ENCODE data around the gene ARID5B. TPM values are rescaled to one million over a fixed set of nuclear protein-coding genes. Genes with fewer than 3 reads are reported as not detected.
A peak's percentile ranks its signal among the peaks of the same experiment; 100 is the strongest.

The ARID5B gene
- total and polyA plus RNA-seq, 2 donors (not counting 1 experiment from before 2014, with no cell fraction given), result 118 to 145 TPM

GRCh38 chr10:62038609-62039190, 137.2 kb downstream of the ARID5B start:
- peak overlapping the region; percentile 8 for H3K27ac ChIP-seq (ENCODE audit: insufficient read depth, low read length)
- no peaks in the 10 kb centered on the region for H3K36me3 ChIP-seq (ENCODE audit: control insufficient read depth, insufficient read depth, low read length)
- H3K9ac ChIP-seq (ENCODE audit: insufficient read depth, low read length), result no peak overlapping the region
- H3K4me2 ChIP-seq (ENCODE audit: extremely low read depth, insufficient read depth, low read length), result peak overlapping the region; percentile 90
- H3K4me1 ChIP-seq (ENCODE audit: control insufficient read depth, extremely low read depth, insufficient read depth, low read length), result peaks cover 36% of the 10 kb centered on the region
- H4K20me1 ChIP-seq (ENCODE audit: control insufficient read depth, extremely low read depth, insufficient read depth, low read length), result no peaks in the 10 kb centered on the region
- H3K4me3 ChIP-seq (replicated peaks in 1 of 4; ENCODE audit: control extremely low read depth in 1 of 4, insufficient read depth in 1 of 4, low read depth in 3 of 4, low read length in 4 of 4), result no peak overlapping the region
- peak; percentile 84 for DNase-seq (ENCODE audit: low read depth in 2 of 2)
- H3K27me3 ChIP-seq (ENCODE audit: control insufficient read depth, insufficient read depth, low read length), result no peaks in the 10 kb centered on the region
- peaks cover 48% of the 10 kb centered on the region for H3K79me2 ChIP-seq (ENCODE audit: control insufficient read depth, insufficient read depth, low read length)
- no peaks in the 10 kb centered on the region for H3K9me3 ChIP-seq (ENCODE audit: control insufficient read depth, insufficient read depth, low read depth, low read length)
- H2AFZ ChIP-seq (ENCODE audit: low read length), result no peak overlapping the region
- TF ChIP-seq EZH2 (IDR thresholded peaks at IDR 0.05; ENCODE audit: low read length, missing control alignments) (no peak), CTCF (conservative IDR thresholded peaks at IDR 0.05 in 1 of 2, IDR thresholded peaks at IDR 0.05 in 1 of 2; ENCODE audit: low read depth in 1 of 2, low read length in 2 of 2) (peak; percentile 89 to 93)

- no peak overlapping the region for H2AFZ ChIP-seq (ENCODE audit: low read length)
- H3K9ac ChIP-seq (ENCODE audit: insufficient read depth, low read length), result no peak overlapping the region
- peak overlapping the region; percentile 8 for H3K27ac ChIP-seq (ENCODE audit: insufficient read depth, low read length)
- no peaks in the 10 kb centered on the region for H3K27me3 ChIP-seq (ENCODE audit: control insufficient read depth, insufficient read depth, low read length)
- no peaks in the 10 kb centered on the region for H3K36me3 ChIP-seq (ENCODE audit: control insufficient read depth, insufficient read depth, low read length)
- peaks cover 43% of the 10 kb centered on the region for H3K4me1 ChIP-seq (ENCODE audit: control insufficient read depth, extremely low read depth, insufficient read depth, low read length)
- no peak for DNase-seq (ENCODE audit: low read depth in 2 of 2)
- H4K20me1 ChIP-seq (ENCODE audit: control insufficient read depth, extremely low read depth, insufficient read depth, low read length), result no peaks in the 10 kb centered on the region
- no peak overlapping the region for H3K4me2 ChIP-seq (ENCODE audit: extremely low read depth, insufficient read depth, low read length)
- no peaks in the 10 kb centered on the region for H3K9me3 ChIP-seq (ENCODE audit: control insufficient read depth, insufficient read depth, low read depth, low read length)
- H3K79me2 ChIP-seq (ENCODE audit: control insufficient read depth, insufficient read depth, low read length), result peaks cover 55% of the 10 kb centered on the region
- TF ChIP-seq EZH2 (IDR thresholded peaks at IDR 0.05; ENCODE audit: low read length, missing control alignments) (no peak), CTCF (conservative IDR thresholded peaks at IDR 0.05 in 1 of 2, IDR thresholded peaks at IDR 0.05 in 1 of 2; ENCODE audit: low read depth in 1 of 2, low read length in 2 of 2) (no peak)
- no peak overlapping the region for H3K4me3 ChIP-seq (replicated peaks in 1 of 4; ENCODE audit: control extremely low read depth in 1 of 4, insufficient read depth in 1 of 4, low read depth in 3 of 4, low read length in 4 of 4)
These were observed 138.5 kb downstream of the ARID5B start for GRCh38 chr10:62039954-62040353.

- Histone ChIP-seq H3K27me3 (ENCODE audit: control insufficient read depth, insufficient read depth, low read length) (no peaks in the 10 kb centered on the region), H3K9ac (ENCODE audit: insufficient read depth, low read length) (no peak overlapping the region), H3K4me2 (ENCODE audit: extremely low read depth, insufficient read depth, low read length) (no peak overlapping the region), H3K36me3 (ENCODE audit: control insufficient read depth, insufficient read depth, low read length) (no peaks in the 10 kb centered on the region), H3K4me1 (ENCODE audit: control insufficient read depth, extremely low read depth, insufficient read depth, low read length) (peaks cover 47% of the 10 kb centered on the region), H4K20me1 (ENCODE audit: control insufficient read depth, extremely low read depth, insufficient read depth, low read length) (no peaks in the 10 kb centered on the region), H3K4me3 (replicated peaks in 1 of 4; ENCODE audit: control extremely low read depth in 1 of 4, insufficient read depth in 1 of 4, low read depth in 3 of 4, low read length in 4 of 4) (no peak overlapping the region), H3K79me2 (ENCODE audit: control insufficient read depth, insufficient read depth, low read length) (peaks cover 51% of the 10 kb centered on the region), H3K27ac (ENCODE audit: insufficient read depth, low read length) (no peak overlapping the region), H3K9me3 (ENCODE audit: control insufficient read depth, insufficient read depth, low read depth, low read length) (no peaks in the 10 kb centered on the region), H2AFZ (ENCODE audit: low read length) (no peak overlapping the region)
- no peak for DNase-seq (ENCODE audit: low read depth in 2 of 2)
- TF ChIP-seq EZH2 (IDR thresholded peaks at IDR 0.05; ENCODE audit: low read length, missing control alignments) (no peak), CTCF (conservative IDR thresholded peaks at IDR 0.05 in 1 of 2, IDR thresholded peaks at IDR 0.05 in 1 of 2; ENCODE audit: low read depth in 1 of 2, low read length in 2 of 2) (no peak)
These were observed 139.4 kb downstream of the ARID5B start for GRCh38 chr10:62040881-62041280.

All from fibroblast of lung (primary cell).